ENCODE data around the gene CYP2E1. TPM values are rescaled to one million over a fixed set of nuclear protein-coding genes. Genes with fewer than 3 reads are reported as not detected.
"Not testable (repeated sequence)": the region's sequence is repeated elsewhere in the genome, so short reads cannot be mapped to it uniquely, and the experiment has no call there.

The CYP2E1 gene
- polyA plus RNA-seq (2012; ENCODE audit: insufficient read depth, insufficient read length): not detected

GRCh38 chr10:133526957-133527588 is at the start of gene CYP2E1:
Gene CYP2E1, plus strand, starts transcription at chr10:133527363. Its CDS starts 33 bp downstream, at chr10:133527396.
- DNase-seq (ENCODE audit: low read depth, low spot score): no peak
- no peak within 1 kb of the TSS for H3K4me3 ChIP-seq (ENCODE audit: low read length)

DNA sequence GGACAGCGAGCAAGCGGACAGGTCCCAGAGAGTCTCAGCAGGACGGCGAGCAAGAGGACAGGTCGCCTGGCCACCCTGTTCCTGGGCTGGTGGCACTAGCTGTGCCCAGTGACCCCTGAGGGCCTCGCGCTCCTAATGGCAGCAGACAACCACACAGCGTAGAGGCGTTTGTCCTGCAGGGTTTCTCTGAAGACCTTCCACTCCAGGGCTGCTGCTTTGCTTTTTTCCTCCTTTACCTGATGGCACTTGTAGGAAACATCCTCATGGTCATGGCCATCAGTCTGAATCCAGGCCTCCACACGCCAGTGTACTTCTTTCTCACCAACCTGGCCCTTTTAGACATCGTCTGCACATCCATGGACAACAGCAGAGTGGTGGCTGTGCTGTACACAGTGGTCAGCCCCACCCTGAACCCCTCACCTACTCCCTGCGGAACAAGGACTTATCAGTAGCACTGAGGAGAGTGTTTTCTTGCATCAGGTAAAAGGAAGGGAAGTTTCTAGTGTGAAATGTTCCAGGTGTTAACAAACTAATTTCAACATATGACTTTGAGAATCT is 46.0 kb upstream of the CYP2E1 start:
- H3K4me3 ChIP-seq (ENCODE audit: low read length): no peak overlapping the region
- DNase-seq (ENCODE audit: low read depth, low spot score): no peak

- no peak for DNase-seq (ENCODE audit: low read depth, low spot score)
Measured at GRCh38 chr10:133481657-133482056, 45.5 kb upstream of the CYP2E1 start.

GRCh38 chr10:133484818-133485217 is 42.3 kb upstream of the CYP2E1 start:
- no peak for DNase-seq (ENCODE audit: low read depth, low spot score)

More at GRCh38 chr10:133481657-133482056, 45.5 kb upstream of the CYP2E1 start:
- H3K4me3 ChIP-seq (ENCODE audit: low read length): no peak overlapping the region

GRCh38 chr10:133487085-133487484 is 40.1 kb upstream of the CYP2E1 start:
- DNase-seq (ENCODE audit: low read depth, low spot score): no peak
- H3K4me3 ChIP-seq (ENCODE audit: low read length): no peak overlapping the region

More at GRCh38 chr10:133484818-133485217, 42.3 kb upstream of the CYP2E1 start:
- no peak overlapping the region for H3K4me3 ChIP-seq (ENCODE audit: low read length)

- DNase-seq (ENCODE audit: low read depth, low spot score): no peak
- no peak overlapping the region for H3K4me3 ChIP-seq (ENCODE audit: low read length)
Measured at GRCh38 chr10:133488354-133488753, 38.8 kb upstream of the CYP2E1 start.

- no peak for DNase-seq (ENCODE audit: low read depth, low spot score)
Measured at GRCh38 chr10:133489816-133490588, 37.2 kb upstream of the CYP2E1 start.

DNA sequence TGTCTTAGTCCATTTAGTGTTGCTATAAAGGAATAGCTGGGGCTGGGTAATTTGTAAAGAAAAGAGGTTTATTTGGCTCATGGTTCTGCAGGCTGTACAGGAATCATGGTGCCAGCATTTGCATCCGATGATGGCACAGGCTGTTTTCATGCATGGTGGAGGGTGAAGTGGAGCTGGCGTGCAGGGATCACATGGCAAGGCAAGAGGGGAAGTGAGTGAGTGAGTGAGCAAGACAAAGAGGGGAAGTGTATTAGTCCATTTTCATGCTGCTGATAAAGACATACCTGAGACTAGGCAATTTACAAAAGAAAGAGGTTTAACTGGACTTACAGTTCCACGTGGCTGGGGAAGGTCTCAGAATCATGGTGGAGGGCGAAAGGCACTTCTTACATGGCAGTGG is 33.6 kb upstream of the CYP2E1 start:
- not testable (repeated sequence) for DNase-seq (ENCODE audit: low read depth, low spot score); H3K4me3 ChIP-seq (ENCODE audit: low read length)

More at GRCh38 chr10:133489816-133490588, 37.2 kb upstream of the CYP2E1 start:
- H3K4me3 ChIP-seq (ENCODE audit: low read length): no peak overlapping the region

DNA sequence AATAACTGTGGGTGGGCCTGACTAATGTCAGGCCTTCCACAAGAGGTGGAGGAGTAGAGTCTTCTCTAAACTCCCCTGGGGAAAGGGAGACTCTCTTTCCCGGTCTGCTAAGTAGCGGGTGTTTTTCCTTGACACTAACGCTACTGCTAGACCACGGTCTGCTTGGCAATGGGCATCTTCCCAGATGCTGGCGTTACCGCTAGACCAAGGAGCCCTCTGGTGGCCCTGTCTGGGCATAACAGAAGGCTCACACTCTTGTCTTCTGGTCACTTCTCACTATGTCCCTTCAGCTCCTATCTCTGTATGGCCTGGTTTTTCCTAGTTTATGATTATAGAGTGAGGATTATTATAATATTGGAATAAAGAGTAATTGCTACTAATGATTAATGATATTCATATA is 29.8 kb upstream of the CYP2E1 start:
- not testable (repeated sequence) for DNase-seq (ENCODE audit: low read depth, low spot score); H3K4me3 ChIP-seq (ENCODE audit: low read length)

GRCh38 chr10:133499176-133499575 is 28.0 kb upstream of the CYP2E1 start:
- not testable (repeated sequence) for H3K4me3 ChIP-seq (ENCODE audit: low read length); DNase-seq (ENCODE audit: low read depth, low spot score)

GRCh38 chr10:133500897-133501296 is 26.3 kb upstream of the CYP2E1 start:
- not testable (repeated sequence) for H3K4me3 ChIP-seq (ENCODE audit: low read length); DNase-seq (ENCODE audit: low read depth, low spot score)

DNA sequence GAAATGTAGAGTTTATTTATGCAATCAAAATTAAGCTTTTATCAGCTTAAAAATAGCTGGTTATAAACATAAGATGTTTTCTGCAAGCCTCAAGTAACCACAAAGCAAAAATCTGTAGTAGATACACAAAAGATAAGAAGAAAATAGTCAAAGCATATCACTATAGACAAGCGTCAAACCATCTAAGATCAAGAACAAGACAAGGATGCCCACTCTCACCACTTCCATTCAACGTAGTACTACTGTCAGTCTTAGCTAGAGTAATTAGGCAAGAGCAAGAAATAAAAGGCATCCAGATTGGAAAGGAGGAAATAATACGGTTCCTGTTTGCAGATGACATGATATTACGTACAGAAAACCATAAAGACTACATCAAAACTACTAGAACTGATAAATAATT is 17.5 kb upstream of the CYP2E1 start:
- H3K4me3 ChIP-seq (ENCODE audit: low read length): no peak overlapping the region
- peak; percentile 41 for DNase-seq (ENCODE audit: low read depth, low spot score)

DNA sequence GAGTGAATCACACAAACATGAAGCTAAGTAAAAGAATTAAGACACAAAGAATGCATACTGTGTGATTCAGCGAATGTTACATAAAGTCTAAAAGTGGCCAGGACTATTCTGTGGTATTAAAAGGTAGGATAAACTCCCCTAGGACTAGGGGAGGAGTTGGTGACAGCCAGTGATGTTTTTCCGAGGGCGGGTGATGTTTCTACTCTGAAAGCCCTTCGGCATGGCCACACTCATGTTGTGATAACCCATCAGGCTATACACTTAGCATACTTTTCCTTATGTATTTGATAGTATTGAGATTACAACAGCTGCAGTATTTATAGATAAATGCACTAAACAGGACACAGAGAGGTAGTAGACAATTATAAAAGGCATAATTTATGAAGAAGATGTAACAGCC is 15.8 kb upstream of the CYP2E1 start:
- no peak overlapping the region for H3K4me3 ChIP-seq (ENCODE audit: low read length)
- no peak for DNase-seq (ENCODE audit: low read depth, low spot score)

DNA sequence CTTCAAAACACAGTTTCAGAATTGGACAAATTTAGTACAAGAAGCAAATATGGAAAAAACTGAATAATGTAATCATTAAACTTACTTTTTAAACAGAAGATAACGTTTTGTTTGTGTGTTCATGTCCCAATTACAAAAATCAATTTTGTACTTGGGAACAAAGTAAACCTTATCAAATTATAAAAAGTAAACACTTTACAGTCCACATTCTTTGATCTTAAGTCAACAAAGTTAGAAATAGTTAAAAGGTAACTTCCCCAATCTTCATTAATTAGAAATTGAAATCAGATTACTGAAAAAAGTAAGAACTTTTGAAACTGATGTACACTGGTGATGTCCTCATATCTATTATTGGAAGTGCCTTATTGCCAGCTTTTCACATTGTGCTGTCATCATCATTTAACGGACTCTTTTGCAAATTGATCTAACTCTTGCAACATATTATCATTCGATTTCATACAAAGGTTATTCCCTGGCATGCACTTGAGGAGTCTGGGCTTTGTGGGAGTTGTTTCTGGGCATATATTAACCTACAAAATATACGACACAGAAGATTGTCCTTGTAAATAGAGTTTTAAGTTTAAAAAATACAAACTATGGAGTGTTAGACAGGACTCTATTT is 15.1 kb upstream of the CYP2E1 start:
- DNase-seq (ENCODE audit: low read depth, low spot score): no peak
- H3K4me3 ChIP-seq (ENCODE audit: low read length): no peak overlapping the region

DNA sequence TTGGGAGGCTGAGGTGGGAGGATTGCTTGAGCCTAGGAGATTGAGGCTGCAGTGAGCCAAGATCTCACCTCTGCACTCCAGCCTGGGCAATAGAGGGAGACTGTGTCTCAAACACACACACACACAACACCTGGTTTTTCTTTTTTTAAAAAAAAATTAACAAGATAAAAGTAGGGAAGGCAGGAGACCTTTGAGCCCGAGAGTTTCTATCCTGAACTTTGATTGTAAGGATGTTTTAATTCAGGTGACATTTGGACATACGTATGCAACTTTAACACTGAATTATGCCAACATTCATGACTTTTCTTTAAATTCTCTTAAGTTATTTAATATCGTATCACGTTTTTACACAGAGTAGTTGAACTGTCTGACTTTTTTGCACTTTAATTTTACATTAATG is 11.7 kb upstream of the CYP2E1 start:
- no peak overlapping the region for H3K4me3 ChIP-seq (ENCODE audit: low read length)
- no peak for DNase-seq (ENCODE audit: low read depth, low spot score)

DNA sequence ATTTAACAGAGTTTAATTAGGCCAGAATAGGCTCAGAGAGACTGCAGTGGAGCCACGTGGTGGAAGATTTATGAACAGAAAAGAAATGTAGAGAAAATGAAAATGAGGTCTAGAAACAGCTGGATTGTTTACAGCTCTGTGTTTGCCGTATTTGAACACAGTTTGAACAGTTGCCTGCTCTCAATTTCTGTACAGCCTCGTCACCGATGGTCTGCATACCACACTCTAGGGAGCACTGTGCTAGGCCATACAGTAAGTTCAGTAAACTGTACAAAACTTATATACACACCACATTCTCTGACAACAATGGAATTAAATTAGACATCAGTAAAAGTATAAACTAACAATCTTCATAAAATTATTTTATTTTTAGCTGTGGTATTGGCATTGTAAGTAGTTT is 11.1 kb upstream of the CYP2E1 start:
- no peak overlapping the region for H3K4me3 ChIP-seq (ENCODE audit: low read length)
- DNase-seq (ENCODE audit: low read depth, low spot score): no peak

DNA sequence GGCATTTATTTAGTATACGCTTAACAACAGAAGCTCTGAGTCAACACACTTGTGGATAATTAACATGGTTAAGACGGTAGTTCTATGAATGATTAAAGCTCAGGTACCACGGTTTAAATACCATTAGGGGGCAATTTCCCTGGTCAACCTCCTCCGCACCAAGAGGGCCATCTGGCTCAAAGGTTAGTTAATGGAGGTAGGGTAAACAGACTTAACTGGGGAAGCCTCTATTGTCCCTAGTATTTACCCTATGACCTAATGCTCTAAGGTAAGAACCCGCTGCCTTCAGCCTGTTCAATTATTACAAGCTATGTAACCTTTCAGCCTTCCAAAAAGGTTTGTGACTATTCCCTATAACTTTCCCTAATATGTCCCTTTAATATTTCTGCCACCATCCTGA is 8.6 kb upstream of the CYP2E1 start:
- H3K4me3 ChIP-seq (ENCODE audit: low read length); DNase-seq (ENCODE audit: low read depth, low spot score): not testable (repeated sequence)

GRCh38 chr10:133520193-133520738 is 6.9 kb upstream of the CYP2E1 start:
- H3K4me3 ChIP-seq (ENCODE audit: low read length): peak overlapping the region; percentile 54
- peak; percentile 77 for DNase-seq (ENCODE audit: low read depth, low spot score)

GRCh38 chr10:133523631-133524203 is 3.4 kb upstream of the CYP2E1 start:
- DNase-seq (ENCODE audit: low read depth, low spot score): no peak
- H3K4me3 ChIP-seq (ENCODE audit: low read length): no peak overlapping the region

All from Jurkat, Clone E6-1 (cell line).